Tibial nerve (tissue), 3 donors: ENCODE data around the gene SMPD1.

ENCODE experiments used
- EP300 ChIP-seq, 2 donors: sonication (generic); formaldehyde crosslinking; IDR thresholded peaks; one replicate each; pipeline ENCODE4 v1.6.1; 2017; ENCODE audit warnings: antibody characterized with exemption in 2 of 2, mild to moderate bottlenecking in 1 of 2
- POLR2A ChIP-seq, 2 donors: fragments of 450-650 bp; IDR thresholded peaks; one replicate each; pipeline ENCODE4 v1.6.1; 2017; ENCODE audit warnings: antibody characterized with exemption in 2 of 2, mild to moderate bottlenecking in 2 of 2, moderate library complexity in 2 of 2

DNA sequence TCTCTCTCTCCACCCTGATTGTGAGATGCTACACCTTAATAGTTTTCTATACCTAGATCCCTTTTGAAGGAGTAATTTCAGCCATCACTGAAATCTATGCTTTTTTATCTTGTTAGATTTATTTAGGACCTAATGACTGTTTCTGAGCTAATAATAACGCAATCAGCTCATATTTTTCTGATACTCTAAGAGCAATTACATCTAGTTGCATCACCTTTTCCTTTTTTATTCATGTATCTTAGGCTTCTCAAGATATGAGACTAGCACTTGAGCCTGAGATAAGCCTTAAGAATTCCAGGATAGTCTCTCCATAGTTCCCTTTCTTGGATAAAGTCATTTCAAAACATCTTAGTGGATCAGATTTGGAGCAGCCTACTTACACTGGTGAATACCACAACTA is 44.9 kb upstream of the SMPD1 start:
- TF ChIP-seq EP300 (IDR thresholded peaks at IDR 0.05): no peak
- no peak for TF ChIP-seq POLR2A (IDR thresholded peaks at IDR 0.05)
